B cell (primary cell): ENCODE measurements around the gene SIPA1L2.

Source experiments
- EZH2 ChIP-seq: IDR thresholded peaks from 2 replicates; pipeline ENCODE4 v1.6.1; 2012; ENCODE audit warnings: borderline replicate concordance, low read depth, mild to moderate bottlenecking, moderate library complexity, low read length; ENCODE audit not compliant: insufficient read depth, poor library complexity, severe bottlenecking
- TF ChIP-seq, protein P1 (sequence below): fragments of 200-600 bp; IDR thresholded peaks from one replicate; pipeline ENCODE4 v1.8.0; 2022; ENCODE audit warnings: antibody characterized with exemption, mild to moderate bottlenecking

DNA sequence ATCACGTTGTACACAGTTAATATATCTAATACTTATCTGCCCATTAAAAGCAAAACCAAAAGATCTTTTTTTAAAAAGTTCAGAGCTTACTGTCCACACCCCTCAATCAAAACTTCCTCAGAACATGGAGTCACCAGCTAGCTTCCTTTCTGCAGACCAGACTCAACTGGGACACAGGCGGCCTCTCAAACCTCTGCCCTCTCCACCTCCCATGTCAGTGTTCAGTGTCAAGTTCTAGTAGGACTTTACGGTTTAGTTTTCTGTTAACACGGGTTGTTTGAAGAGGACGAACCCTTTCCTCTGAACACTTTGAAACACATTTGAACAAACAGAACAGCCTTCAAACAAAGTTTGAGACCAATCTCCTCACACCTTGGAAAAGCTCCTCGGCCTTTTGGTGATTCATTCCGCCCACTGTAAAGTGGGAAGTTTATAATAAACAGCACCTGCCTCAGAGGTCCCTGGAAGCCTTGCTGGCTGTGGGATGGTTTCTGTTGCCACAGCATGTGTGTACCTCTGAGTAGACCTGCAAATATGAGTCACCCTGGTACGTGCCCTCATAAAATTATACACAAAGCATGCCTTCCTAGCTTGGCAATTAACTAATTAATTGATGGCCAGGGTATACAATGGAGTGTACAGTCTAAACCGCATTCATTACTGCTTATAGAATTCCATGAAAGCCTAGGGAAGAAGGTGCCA is 48.4 kb upstream of the SIPA1L2 start:
- TF ChIP-seq EZH2: no peak
- TF ChIP-seq, protein P1, sequence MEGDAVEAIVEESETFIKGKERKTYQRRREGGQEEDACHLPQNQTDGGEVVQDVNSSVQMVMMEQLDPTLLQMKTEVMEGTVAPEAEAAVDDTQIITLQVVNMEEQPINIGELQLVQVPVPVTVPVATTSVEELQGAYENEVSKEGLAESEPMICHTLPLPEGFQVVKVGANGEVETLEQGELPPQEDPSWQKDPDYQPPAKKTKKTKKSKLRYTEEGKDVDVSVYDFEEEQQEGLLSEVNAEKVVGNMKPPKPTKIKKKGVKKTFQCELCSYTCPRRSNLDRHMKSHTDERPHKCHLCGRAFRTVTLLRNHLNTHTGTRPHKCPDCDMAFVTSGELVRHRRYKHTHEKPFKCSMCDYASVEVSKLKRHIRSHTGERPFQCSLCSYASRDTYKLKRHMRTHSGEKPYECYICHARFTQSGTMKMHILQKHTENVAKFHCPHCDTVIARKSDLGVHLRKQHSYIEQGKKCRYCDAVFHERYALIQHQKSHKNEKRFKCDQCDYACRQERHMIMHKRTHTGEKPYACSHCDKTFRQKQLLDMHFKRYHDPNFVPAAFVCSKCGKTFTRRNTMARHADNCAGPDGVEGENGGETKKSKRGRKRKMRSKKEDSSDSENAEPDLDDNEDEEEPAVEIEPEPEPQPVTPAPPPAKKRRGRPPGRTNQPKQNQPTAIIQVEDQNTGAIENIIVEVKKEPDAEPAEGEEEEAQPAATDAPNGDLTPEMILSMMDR: no peak
